Measurements from ENCODE around the gene PLCB1.

DNA sequence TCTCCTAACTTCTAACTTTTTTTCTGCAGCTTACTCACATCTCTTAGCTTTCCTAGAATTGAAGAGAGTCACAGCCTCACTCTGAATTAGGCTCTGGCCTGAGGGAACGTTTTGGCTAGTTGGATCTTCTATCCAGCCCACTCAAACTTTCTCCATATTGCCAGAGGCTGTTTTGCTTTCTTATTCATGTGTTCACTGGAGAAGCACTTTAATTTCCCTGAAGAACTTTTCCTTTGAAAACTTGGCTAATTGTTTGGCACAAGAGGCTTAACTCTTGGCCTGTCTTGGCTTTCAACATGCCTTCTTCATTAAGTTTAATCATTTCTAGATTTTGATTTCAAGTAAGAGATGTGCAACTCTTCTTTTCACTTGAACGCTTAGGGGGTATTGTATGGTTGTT lies 798.7 kb downstream of the PLCB1 start:
- TF ChIP-seq, protein P1, sequence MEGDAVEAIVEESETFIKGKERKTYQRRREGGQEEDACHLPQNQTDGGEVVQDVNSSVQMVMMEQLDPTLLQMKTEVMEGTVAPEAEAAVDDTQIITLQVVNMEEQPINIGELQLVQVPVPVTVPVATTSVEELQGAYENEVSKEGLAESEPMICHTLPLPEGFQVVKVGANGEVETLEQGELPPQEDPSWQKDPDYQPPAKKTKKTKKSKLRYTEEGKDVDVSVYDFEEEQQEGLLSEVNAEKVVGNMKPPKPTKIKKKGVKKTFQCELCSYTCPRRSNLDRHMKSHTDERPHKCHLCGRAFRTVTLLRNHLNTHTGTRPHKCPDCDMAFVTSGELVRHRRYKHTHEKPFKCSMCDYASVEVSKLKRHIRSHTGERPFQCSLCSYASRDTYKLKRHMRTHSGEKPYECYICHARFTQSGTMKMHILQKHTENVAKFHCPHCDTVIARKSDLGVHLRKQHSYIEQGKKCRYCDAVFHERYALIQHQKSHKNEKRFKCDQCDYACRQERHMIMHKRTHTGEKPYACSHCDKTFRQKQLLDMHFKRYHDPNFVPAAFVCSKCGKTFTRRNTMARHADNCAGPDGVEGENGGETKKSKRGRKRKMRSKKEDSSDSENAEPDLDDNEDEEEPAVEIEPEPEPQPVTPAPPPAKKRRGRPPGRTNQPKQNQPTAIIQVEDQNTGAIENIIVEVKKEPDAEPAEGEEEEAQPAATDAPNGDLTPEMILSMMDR (IDR thresholded peaks at IDR 0.05) = no peak
- TF ChIP-seq POLR2A (IDR thresholded peaks at IDR 0.05) = no peak

Data from uterus (tissue), 2 donors.